Measurements from ENCODE around the gene CUL5. TPM values are rescaled to one million over a fixed set of nuclear protein-coding genes. Genes with fewer than 3 reads are reported as not detected.

Gene CUL5
- total and polyA plus RNA-seq, 2 of the 8 experiments (the other 6 are each of a cell fraction or from before 2014, with no cell fraction given), result 4.9 to 31.8 TPM

- TF ChIP-seq RNF2 (IDR thresholded peaks at IDR 0.05; ENCODE audit: borderline replicate concordance, low read depth, low read length, missing control alignments, poor library complexity, severe bottlenecking) (no peak), SP2 (IDR thresholded peaks at IDR 0.05; ENCODE audit: low read length) (no peak)
Observed at GRCh38 chr11:108034952-108035351, 26.3 kb downstream of the CUL5 start (continued).
